HG02884 (cell line): ENCODE results near the gene LHPP.

ENCODE experiments used
- ATAC-seq: cut with Tn5 transposase; IDR thresholded peaks from one replicate; pipeline ENCODE4 v1.9.1; 2021; ENCODE audit warnings: mild to moderate bottlenecking, moderate library complexity; ENCODE audit not compliant: unreplicated experiment

Gene LHPP

DNA sequence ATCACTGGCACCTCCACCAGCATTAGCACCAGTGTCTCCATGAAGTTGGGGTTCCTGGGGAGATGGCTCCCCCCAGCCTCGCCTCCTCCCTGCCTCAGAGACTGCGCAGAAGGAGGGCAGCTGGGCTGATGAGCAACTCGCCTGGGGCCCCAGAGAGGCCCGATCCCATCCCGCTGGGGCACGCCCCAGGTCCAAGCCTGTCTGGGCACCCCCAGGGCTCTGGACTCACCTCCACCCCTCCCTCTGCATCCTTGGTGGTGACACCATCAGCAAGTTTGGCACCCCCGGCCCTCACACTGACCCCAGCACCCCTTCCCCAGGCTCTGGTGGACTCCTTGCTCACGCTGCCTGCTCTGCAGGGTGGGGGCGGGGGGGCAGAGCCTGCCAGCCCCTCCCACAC lies 89.5 kb downstream of the LHPP start:
- no peak for ATAC-seq

DNA sequence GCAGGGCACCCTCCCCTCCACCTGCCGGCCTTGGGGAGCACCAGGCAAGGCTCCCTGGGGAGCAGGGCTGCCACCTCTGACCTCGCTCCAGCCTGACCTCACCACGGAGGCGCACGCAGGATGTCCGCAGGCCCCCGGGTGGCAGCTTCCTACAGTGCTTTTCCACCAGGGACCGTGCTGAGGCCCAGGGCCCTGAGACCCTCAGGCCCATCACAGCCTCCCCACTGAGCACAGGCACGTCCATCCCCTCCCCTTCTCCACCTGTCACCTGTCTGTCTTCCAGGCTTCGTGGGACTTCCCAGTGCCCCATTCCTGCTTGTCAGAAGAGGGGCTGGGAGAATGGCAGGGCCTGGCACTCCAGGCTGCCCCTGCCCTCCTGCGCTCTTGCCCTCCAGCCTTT lies 90.1 kb downstream of the LHPP start:
- ATAC-seq, result no peak

DNA sequence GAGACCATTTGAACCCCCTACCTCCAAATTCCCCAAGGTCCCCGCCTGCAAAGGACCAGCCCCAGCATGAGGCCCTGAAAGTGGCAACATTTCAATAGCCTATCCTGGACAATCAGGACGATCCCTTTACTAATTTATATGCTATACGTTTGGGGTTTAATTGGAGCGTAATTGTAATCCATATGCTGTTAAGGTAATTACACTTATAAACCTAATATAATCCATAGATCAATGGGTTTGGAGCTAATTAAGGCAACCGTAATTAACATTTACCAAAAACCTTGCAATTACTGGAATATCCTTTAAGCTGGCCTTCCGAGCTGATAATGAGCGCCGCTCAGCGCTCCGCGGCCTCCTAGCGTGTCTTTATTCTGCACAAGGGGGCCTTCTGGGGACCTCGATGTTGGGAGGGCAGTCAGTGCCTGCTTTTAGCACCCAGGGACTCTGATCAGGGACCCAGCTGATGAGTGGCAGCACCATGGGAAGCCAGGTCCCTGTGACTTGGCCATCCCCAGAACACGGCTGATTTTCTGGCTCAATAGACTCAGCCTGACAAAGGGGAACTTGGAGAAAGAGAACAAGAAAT lies 91.2 kb downstream of the LHPP start:
- ATAC-seq, result no peak

DNA sequence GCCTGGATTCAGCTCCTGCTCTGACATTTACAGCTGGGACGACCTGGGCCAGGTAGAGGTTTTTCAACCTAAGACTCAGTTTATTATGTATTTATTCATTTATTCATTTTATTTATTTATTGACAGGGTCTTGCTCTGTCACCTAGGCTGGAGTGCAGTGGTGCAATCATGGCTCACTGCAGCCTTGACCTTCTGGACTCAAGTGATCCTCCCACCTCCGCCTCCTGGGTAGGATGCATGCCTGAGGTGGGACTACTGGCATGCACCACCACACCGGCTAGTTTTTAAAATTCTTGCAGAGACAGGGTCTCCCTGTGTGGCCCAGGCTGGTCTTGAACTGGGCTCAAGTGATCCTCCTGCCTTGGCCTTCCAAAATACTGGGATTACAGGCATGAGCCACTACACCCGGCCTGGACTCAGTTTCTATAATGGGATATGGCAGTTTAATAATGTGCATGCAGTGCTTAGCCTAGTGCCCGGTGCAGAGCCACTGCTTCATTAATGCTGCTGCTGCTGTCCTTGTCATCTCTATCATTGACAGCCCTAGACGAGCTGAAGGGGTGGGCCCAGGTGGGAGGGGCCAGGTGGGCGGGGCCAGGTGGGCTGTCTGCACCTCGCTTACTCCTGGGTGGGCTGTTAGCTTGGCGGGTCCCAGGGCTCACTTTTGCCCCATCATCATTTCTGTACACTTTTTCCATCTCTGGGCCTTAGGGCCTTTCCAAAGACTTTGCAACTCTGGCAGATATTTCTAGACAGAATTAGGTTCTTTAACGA lies 92.6 kb downstream of the LHPP start:
- no peak for ATAC-seq

DNA sequence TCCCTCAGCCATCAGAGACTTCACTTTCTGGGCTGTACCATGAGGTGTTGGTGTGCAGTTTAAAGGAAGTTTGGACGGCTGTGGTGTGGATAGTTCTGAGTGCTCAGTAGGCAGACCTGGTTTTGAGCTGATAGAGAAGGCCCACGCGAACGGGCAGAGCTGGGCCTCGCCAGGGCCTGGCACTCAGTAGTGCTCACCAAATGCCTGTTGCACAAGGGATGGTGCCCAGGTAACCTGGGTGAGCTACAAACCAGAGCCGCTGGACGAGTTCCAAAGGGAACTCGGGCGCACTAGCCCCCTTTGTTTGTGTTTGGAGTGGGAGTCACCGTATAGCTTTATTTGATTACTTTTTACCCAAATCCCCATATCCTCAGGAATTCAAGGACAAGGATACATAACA lies 95.5 kb downstream of the LHPP start:
- no peak for ATAC-seq

DNA sequence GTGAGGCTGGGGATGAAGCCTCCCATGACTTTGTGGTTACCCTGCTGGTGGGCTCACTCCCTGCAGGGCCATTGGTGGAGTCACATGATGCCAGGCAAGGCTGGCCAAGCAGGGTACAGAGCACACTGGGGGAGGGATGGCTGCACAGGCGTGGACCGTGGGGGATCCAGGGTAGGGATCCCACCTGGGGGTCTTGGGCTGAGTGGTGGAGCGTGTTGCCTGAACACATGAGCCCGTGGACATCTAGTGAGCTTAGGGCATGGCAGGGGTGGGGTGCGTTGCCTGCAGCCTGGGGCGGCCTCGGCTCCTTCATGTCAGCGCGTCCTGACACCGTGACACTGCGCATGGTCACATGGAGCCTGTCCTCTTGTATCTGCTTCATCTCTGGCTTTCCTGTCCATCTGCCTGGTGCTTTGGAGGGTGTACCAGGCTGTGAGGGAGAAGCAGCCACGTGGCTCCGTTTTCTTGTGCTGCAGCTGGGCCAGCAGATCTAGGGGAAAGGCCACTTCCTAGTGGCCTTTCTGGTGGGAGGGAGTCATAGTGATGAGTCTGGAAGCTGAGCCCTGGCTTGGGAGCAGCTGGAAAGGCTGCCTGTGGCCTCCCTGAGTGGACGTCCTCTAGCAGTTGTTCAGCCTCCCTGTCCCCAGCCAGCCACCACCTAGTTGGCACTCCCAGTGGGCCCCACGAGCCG lies 96.2 kb downstream of the LHPP start:
- no peak for ATAC-seq

DNA sequence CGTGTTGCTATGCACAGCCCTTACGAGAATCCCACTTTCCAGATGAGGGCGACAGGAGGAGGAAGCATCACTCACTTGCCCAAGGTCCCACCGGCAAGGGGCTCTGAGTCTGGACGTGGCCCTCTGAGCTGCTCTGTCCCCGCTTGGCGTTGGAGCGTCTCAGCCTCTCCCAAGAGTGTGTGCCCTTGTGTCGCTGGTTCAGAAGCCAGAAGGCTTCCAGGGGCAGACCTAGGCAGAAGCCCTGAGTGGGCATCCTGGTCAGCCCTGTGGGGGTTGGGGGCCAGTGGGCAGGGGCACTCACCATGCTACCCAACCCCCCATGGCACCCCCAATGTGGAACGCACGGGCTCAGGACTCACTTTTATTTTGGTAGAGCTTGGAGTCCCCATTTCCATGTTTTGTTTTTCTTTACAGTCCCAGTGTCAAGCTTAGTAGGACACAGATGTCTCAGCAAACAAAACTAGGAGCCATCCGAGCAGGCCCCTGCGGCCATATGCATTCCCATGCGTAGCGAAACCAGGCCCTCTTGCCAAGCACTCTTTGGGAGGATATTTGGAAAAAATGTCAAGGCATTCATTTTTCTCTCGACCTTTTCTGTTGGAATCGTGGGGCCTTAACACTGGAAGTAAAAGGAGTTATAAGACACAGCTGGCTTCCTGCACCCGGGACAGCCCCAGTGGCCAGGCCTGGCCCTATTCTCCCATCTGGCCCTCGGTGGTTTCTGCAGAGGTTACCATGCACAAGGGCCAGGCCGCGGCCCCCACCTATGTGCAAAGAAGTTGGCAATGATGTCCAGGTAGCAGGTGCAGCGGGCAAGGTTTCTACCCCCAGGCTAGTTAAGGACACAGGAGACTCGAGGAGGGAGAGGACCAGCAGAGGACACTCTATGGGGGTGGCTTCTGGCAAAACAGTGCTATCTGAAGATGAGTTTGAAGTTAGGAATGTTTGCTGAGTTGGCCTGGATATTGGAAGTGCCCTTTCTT lies 97.0 kb downstream of the LHPP start:
- no peak for ATAC-seq

DNA sequence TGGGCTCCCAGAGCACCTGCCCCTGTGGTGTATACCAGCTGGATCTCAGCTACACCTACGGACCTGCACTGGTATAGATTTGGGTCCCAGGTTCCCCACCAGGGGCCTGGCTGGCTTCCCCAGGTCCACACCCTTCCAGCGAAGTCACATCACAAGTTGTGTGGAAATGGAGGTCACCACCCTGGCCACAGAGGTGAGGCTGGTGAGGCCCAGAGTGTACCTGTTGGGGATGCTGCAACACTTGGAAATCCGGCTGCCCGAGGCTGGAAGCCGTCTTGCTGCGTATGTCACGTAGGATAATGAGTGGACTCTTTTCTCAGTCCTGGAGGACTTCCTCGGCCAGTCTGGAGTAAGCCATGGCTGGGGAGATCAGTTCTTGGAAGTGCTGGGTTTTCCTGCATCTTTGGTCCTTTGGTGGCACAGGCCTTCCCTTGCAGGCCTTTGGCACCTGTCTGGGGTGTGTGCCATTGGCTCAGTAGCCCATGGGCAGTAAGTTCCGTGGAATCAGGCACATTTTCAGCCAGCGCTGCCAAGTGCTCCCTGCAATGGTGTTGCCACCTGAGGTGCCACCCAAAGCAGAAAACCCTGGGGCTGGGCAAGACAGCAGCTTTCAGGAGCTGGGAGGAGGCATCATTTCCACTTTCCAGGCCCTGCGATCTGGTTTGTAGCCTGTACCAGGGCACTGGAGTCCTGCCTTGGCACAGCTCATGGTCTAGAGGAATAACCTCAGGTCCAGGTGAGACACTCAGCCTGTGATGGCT lies 97.9 kb downstream of the LHPP start:
- no peak for ATAC-seq

DNA sequence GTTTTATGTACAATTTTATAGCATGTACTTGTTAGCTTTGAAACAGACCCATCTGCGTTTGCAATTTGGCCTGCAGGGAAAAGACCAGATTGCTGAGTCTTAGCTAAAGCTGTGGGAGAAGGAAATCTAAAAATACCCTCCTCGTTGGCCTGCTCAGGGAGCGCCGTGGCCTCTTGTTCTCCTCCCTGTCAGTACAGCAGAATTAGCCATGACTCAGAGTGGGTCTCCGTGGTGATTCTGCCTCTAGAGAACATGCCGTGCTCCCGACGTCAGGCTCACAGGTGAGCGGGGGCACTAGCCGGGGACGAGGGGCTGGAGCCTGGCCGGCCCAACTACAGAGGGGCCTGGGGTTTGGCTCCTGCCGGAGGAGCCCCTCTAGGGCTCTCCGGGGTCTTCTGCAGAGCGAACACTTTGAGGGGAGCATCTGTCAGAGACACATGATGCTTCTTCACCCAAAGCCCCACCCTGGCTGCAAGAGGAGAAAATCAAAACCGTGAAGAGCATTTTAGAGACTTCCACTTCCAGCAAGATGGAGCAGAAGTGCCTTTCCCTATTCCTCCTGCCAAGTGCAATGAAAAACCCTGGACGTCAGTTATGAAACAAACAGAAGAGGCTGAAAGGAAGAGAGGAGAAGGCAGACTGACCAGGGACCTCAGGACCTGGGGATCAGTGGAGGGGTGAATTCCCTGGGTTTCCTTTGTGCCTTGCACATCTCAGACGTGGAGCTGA lies 98.9 kb downstream of the LHPP start:
- ATAC-seq, result no peak

DNA sequence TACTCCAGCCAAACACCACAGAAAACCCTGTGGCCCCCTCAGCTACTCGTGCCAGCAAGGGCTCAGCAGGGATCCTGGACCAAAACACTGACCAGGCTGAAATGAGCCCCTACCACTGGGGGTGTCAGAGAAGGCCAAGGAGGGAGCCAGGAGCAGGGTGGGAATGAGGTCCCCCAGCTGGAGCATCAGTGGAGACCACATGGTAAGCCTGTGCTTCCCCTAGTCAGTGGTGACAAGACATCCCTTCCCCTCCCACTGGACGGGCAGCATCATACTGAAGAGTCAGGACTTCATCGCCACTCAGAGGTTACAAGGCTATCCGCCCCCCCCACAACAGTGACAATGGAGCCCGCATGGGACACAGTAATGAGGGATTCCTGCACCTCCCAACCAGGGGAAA lies 99.6 kb downstream of the LHPP start:
- ATAC-seq, result no peak

DNA sequence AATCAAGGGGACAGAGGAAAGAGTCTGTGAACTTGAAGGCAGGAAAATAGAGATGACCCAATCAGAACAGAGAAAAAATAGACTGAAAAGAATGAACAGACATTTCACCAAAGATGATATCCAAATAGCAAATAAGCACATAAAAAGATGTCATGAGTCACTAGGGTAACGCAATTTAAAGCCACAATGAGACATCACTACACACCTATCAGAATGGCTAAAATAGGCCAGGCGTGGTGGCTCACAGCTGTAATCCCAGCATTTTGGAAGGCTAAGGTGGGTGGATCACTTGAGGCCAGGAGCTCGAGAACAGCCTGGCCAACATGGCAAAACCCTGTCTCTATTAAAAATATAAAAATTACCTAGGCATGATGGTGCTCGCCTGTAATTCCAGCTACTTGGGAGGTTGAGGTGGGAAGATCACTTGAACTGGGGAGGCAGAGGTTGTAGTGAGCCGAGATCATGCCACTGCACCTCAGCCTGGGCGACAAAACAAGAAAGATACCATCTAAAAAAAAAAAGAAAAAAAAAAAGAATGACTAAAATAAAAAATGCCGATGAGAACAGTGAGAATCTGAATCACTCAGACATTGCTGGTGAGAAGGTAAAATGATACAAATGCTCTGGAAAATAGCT lies 100.9 kb downstream of the LHPP start:
- no peak for ATAC-seq

DNA sequence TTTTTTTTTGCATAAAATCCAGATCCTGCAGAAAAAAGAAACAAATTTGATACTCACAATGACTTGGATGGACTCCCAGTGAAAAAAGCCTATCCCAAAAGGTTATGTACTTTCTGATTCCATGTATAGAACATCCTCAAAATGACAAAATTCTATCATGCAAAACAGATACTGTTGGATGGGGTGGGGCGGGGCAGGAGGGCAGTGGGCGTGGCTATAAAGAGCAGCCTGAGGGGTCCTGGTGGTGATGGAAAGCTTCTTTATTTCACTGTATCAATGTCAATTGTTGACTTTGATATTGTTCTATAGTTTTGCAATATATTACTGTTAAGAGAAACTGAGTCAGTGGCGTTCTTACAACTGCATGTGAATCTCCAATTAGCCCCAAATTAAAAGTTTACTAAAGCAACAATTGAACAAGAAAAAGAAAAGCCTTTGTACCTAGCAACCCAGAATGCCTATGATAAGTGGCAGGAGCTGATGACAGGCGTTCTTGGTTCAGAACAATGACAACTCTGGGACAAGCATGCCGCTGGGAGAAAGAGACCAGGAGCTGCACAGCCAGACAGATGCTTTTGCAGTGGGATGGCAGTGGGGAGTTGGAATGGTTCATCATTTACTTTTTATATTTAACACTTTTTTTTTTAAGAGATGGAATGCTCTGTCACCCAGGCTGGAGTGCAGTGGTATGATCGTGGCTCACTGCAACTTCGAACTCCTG lies 101.9 kb downstream of the LHPP start:
- ATAC-seq, result no peak

DNA sequence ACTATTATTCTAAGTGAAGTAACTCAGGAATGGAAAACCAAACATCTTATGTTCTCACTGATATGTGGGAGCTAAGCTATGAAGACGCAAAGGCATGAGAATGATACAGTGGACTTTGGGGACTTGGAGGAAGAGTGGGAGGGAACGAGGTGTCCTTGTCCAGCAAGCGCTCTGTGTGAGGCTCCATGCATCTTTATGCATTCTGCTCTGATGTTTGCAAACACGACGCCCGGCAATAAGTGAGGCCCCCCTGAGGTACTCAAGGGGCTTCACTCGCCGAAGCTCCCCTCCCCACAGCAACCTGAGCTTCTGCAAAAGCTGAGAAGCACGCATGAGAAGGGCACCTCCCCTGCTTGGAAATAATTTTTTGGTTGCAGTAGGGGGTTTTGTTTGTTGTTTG lies 103.3 kb downstream of the LHPP start:
- no peak for ATAC-seq

DNA sequence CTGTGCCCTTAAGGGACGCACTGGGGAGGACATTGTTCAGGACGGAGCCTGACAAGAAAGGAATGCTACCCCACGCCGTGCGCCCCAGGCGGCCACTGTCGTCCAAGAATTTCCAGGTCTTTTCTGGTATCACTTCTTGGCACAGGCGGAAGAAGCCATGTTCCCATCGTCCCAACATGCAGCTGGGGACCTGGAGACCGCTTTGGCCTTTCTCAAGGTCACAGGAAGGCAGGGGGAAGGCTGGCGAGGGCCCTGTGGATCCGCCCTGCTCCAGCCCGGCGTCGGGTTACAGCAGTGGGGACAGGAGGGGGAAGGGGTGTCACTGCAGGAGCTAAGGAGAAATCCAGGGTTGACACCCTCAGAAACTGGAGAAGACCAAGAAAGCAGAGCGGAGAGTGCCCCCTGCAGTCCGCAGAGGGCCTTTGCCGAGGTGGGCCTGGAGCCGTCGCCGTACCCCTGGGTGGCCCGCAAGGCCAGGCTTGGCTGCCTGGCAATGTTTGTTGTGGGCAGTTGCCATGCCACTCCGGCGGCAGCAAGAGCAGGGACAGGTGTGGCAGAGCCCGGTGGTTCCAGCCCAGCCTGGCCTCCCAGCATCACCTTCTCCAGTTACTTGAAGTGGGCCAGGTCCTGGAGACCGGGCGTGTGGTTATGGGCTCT lies 104.1 kb downstream of the LHPP start:
- no peak for ATAC-seq

DNA sequence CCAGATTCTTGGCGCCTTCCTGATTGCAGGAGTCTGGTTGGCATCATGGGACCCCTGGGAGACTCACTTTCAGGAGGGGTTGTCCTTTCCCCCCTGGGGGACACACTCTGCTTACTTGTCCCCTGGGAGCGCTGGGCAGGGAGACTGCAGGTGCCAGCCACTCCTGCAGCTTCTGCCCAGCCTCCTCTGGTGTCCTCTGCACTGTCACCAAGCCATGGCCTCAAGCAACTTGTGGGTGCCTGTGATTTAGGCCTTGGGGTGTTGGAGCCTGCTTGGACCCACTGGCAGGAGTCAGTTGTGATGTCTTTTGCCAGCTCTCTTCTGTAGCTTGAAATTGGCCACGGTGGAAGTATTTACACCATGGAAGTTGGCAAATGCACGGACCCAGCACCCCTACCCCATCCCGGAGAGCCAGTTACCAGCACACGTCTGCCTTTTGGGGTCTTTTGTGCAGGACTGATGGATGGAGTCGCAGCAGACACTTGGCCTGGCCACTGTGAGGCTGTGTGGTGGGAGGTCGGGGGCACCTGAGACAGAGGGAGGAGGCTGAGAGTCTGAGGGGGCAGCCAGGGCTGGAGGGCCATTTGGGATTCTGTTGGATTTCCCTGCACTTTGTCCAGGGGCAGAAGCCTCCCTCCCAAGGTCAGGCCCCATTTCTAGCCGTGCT lies 104.7 kb downstream of the LHPP start:
- no peak for ATAC-seq

DNA sequence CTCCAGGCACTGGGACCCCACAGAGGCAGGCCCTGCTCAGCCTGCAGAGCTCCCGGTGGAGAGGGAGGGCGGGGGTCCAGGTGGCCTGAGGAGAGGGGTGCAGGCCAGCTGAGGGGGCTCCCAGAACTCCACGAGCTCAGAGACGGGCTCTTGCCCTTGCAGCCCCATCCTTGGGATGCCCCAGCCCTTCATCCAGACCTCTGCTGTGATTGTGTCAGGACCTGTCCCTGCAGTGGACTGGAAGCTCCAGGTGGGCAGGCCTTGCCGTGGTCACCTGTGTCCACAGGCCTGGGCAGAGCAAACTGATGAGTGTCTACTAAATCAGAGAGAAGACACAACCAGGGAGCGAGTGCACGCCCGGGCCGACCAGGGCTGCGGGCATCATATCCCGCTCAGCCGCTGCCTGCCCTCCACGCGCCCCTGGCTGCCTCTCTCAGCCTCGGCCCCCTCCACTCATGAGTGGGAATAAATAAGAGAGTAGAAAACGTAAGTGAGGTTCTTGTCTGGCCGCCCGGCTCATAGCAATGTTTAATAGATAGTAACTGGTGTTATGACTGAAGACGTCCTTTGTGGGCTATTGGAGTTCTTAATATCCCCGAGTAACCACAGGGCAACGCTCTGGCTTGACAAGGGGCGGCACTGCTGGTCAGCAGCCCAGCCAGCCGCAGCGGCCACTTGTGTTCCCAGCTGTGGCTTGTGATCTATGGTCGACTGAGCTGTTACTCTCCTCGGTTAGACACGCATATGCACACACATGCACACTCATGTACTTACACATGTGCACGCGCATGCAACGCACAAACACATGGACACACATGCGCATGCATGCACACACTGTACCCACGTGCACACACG lies 105.6 kb downstream of the LHPP start:
- no peak for ATAC-seq

DNA sequence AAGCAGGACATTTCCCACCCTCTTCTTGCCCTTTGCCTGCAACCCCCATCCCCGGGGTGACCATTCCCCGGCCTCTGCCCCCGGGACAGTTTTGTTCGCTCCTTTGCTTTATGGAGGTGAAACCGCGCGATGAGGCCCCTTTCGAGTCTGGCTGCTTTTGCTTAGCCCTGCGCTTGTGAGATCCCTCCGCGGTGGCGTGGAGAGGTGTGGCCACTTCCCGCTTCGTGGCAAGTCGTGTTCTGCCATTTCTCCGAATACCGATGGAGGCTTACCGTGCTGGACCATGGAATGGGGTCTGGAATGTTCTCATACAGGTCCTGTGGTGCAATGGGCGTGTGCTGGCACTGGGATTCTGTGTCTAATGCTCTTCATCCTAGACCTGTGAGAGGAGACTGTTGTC lies 106.7 kb downstream of the LHPP start:
- ATAC-seq, result no peak
